Heart right ventricle (tissue), 16 donors: Measurements from ENCODE around the gene SLC2A8. TPM values are rescaled to one million over a fixed set of nuclear protein-coding genes. Genes with fewer than 3 reads are reported as not detected.

Experiments
- ATAC-seq, 8 donors: fragments of 200-7000 bp; cut with Tn5 transposase; one replicate each; pipeline ENCODE4 v1.9.1; 2020; ENCODE audit warnings: mild to moderate bottlenecking in 8 of 8, moderate library complexity in 8 of 8, moderate number of reproducible peaks in 1 of 8
- DNase-seq, 2 donors: peaks; one replicate each; pipeline ENCODE4 v3.0.0-alpha.2; 2020
- H3K27ac ChIP-seq, 10 donors: fragments of 200-600 bp; sonication (generic) in 2 of 10; one replicate each; pipeline versions ENCODE4 v1.5.0 to v1.8.0; 2020 to 2022; ENCODE audit warnings: mild to moderate bottlenecking in 3 of 10
- H3K27me3 ChIP-seq, 7 donors: fragments of 200-600 bp; one replicate each; pipeline ENCODE4 v1.8.0; 2021 to 2022; ENCODE audit warnings: mild to moderate bottlenecking in 2 of 7
- H3K36me3 ChIP-seq, 9 donors: fragments of 200-600 bp; sonication (generic) in 1 of 9; one replicate each; pipeline versions ENCODE4 v1.5.0 to v1.8.0; 2020 to 2022; ENCODE audit warnings: mild to moderate bottlenecking in 2 of 9
- H3K4me1 ChIP-seq, 9 donors: fragments of 200-600 bp; sonication (generic) in 1 of 9; one replicate each; pipeline versions ENCODE4 v1.5.0 to v1.8.0; 2020 to 2022; ENCODE audit warnings: mild to moderate bottlenecking in 4 of 9
- H3K4me3 ChIP-seq, 10 donors: fragments of 200-600 bp; sonication (generic) in 2 of 10; one replicate each; pipeline versions ENCODE4 v1.5.0 to v1.8.0; 2020 to 2022; ENCODE audit warnings: mild to moderate bottlenecking in 7 of 10, moderate library complexity in 2 of 10
- H3K9me3 ChIP-seq, 11 donors: fragments of 200-600 bp in 10 of 11; sonication (generic) in 2 of 11; one replicate each; pipeline versions ENCODE4 v1.5.0 to v1.8.0; 2013 to 2022; ENCODE audit warnings: mild to moderate bottlenecking in 2 of 11, control low read depth in 1 of 11, moderate library complexity in 1 of 11
- CTCF ChIP-seq, 9 donors: fragments of 200-600 bp; sonication (generic) in 2 of 9; IDR thresholded peaks; one replicate each; pipeline versions ENCODE4 v1.5.0 to v1.8.0; 2021 to 2022; ENCODE audit warnings: antibody characterized with exemption in 9 of 9, mild to moderate bottlenecking in 5 of 9, moderate library complexity in 1 of 9
- WGBS, 2 donors: extraction: QIAGEN DNeasy Blood & Tissue Kit; methylation state at CpG; one replicate each; pipeline ENCODE4 v1.1.7; 2013; ENCODE audit warnings: inconsistent platforms in 1 of 2; 5-methylcytosine and 5-hydroxymethylcytosine counted together
- intact Hi-C, 10 donors: fragments of 100-400 bp; cut with DNase I; formaldehyde crosslinking; loops; one replicate each; pipeline versions ENCODE4 v1.11.1 to v1.14.2; 2022
- polyA plus RNA-seq, 2 donors: library from polyadenylated mRNA; stranded (reverse); fragments of 200-250 nt; gene quantifications; one replicate each; pipeline ENCODE4 v1.2.3, GENCODE V29; 2013
- total RNA-seq, 10 donors: library from RNA; stranded (reverse); fragmentation: NEBNext Ultra II Directional in 3 of 10; extraction: Animal tissue kit (Norgen Biotek cat#: 25700) in 3 of 10; gene quantifications; one replicate each; pipeline versions ENCODE4 v1.2.1 to v1.2.4, GENCODE V29; 2021 to 2023
- donor health status: Arrhythmogenic right ventricular cardiomyopathy.
- donor health status: ischemic (EF 13 %, LVEDD 7.1; RV severe dilation, severe dysfunction).
- donor health status: healthy with polysubstance abuse.
- donor health status: DM: no; HTN: yes; CAD: no.
- donor health status: DM: no; HTN: no; CAD: no.
- donor health status: ischemic (EF 25% LVEDD 6.9; RV normal size, moderate dysfunction).
- donor health status: ischemic (EF 25% LVEDD 5.7; RV mildly dilated, moderate dysfunction).
- donor health status: healthy.
- donor health status: DM: yes; HTN: yes; CAD: no.
- donor health status: Ischemic cardiomyopathy.
- donor health status: ischemic (EF 35%, LVEDD 5.7; RV mildly dilated, moderate dysfunction).
- donor health status: nonischemic (EF 11% LVEDD 7.7; RV severe dilation, severe dysfunction).
- donor health status: DM: yes; HTN: yes; CAD: no.
- donor health status: PGD.
- donor health status: ischemic (EF 29% LVEDD 5.4; RV normal size, mild dysfunction).
- donor health status: nonischemic (EF 23%, LVEDD 6.1; RV moderate dilation, normal function).

Gene SLC2A8
- total and polyA plus RNA-seq, 12 donors, result 10.0 to 26.7 (median 13.2) TPM

GRCh38 chr9:127455324-127455992 lies 58.5 kb downstream of the SLC2A8 start:
- peak overlapping the region in 3 of 10 donors; percentile 20 to 63 (median 39) for H3K27ac ChIP-seq
- H3K36me3 ChIP-seq, result peaks cover 0 to 60% (median 25%) of the 10 kb centered on the region in 9 donors
- TF ChIP-seq CTCF (IDR thresholded peaks at IDR 0.05), result peak in 7 of 9 donors; percentile 34 to 53 (median 45)
- H3K27me3 ChIP-seq, result no peaks in the 10 kb centered on the region
- no peaks in the 10 kb centered on the region for H3K9me3 ChIP-seq
- peaks cover 0 to 40% (median 31%) of the 10 kb centered on the region in 9 donors for H3K4me1 ChIP-seq
- WGBS, 2 donors, result 52 to 57% methylated on average over 6 of the region's 6 CpGs
- intact Hi-C loops, result no loop called here
- DNase-seq (peak in 1 of 2 donors; percentile 46), ATAC-seq (no peak)
- no peak overlapping the region for H3K4me3 ChIP-seq

DNA sequence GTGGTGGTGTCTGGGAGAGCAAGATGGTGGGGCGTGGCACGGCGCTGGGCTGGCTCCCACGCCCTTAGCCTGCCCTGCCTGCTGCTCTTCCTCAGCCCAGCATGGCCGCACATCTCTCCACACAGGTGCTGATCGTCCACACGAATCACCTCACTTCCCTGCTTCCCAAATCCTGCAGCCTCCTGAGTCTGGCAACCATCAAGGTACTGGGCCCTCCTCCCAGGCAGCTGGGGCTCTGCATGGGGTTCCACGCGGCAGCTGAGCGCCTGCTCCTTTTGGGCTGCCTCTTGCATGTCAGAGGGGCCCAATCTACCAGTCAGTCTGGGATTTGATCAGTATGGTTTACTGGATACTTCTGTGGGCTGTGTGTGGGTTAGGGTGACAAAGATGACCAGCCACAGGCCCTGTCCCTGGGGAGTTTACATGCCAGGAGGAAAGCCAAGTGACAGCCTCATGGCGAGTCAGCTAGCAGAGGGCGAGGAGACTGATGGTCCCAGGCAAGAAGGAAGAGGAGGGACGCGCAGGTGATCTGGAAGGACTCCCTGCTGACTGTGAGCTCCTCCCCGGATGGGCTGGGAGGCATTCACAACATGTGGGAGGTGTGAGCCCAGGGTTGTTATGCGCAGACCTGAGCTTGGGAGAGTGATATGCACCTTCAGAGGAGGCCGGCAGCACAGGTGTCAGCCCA lies 60.4 kb downstream of the SLC2A8 start:
- 72 to 83% methylated on average over 17 of the region's 17 CpGs for WGBS, 2 donors
- Histone ChIP-seq H3K4me3 (no peak overlapping the region), H3K27me3 (no peaks in the 10 kb centered on the region), H3K9me3 (no peaks in the 10 kb centered on the region), H3K27ac (no peak overlapping the region), H3K4me1 (peaks cover 0 to 32% (median 25%) of the 10 kb centered on the region in 9 donors), H3K36me3 (peaks cover 0 to 78% (median 32%) of the 10 kb centered on the region in 9 donors)
- ATAC-seq (no peak), DNase-seq (no peak)
- TF ChIP-seq CTCF (IDR thresholded peaks at IDR 0.05), result no peak
- intact Hi-C loops, result no loop called here

Other genes starting within 250 kb of the SLC2A8 start
- 10 to 100 TPM in 9 of 10 donors, 1 to 10 TPM in 1; 9.9 to 53.1 (median 31.6) TPM for gene GARNL3, start 132.4 kb upstream of the SLC2A8 start, total RNA-seq
- 10 to 100 TPM in 1 of 2 donors, 1 to 10 TPM in 1; 3.3 to 17.7 TPM for gene GARNL3, start 132.4 kb upstream of the SLC2A8 start, polyA plus RNA-seq
- 1 to 10 TPM; 4.4 to 8.3 (median 6.4) TPM for gene ZNF79, start 27.2 kb downstream of the SLC2A8 start, total RNA-seq
- gene ZNF79, start 27.2 kb downstream of the SLC2A8 start, polyA plus RNA-seq, result 1 to 10 TPM; 2.1 to 4.5 TPM
- 100 to 1,000 TPM; 409 to 810 (median 499) TPM for gene RPL12, start 54.2 kb downstream of the SLC2A8 start, total RNA-seq
- 1,000 to 10,000 TPM; 1,671 to 1,920 TPM for gene RPL12, start 54.2 kb downstream of the SLC2A8 start, polyA plus RNA-seq
- 10 to 100 TPM; 24.9 to 49.6 (median 29.5) TPM for gene LRSAM1, start 54.3 kb downstream of the SLC2A8 start, total RNA-seq
- gene LRSAM1, start 54.3 kb downstream of the SLC2A8 start, polyA plus RNA-seq, result 10 to 100 TPM; 21.2 to 59.9 TPM
- 10 to 100 TPM; 36.8 to 59.2 (median 49.4) TPM for gene STXBP1, start 215.1 kb downstream of the SLC2A8 start, total RNA-seq
- gene STXBP1, start 215.1 kb downstream of the SLC2A8 start, polyA plus RNA-seq, result 10 to 100 TPM; 14.4 to 16.5 TPM